ENCODE data around the gene EEF1AKMT2.

The EEF1AKMT2 gene

DNA sequence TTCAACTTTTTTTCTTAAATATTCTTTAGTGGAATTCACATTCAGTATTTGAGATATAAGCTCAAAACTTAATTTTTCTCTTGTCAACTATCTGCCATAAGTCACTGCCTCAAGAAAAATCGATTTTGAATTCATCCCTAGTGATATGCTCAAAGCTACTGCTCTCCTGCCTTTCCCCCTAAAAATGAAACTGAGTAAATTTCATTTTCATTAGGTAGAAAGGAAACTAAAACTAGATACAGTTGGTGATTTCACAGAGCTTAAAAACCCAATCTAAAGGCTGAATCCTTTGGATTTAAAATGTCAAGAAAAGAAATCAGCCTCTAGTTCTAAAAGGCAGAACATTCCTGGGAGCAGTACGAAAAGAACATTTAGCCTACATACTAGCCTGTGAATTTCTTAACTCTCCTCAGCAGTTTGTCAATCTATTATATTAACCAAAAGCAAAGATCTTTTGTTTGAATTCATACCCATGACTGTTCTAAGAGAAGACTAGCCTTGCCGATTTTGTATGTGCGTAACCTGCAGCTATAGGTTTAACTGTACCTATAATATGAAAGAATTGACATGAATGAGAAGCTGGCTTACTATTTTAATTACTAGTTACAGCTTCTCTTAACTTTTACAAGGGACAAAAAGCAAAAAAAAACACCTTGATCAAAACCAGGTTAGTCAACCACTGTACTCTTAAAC, 42.6 kb downstream of the EEF1AKMT2 start:
- no peak for TF ChIP-seq CTCF (IDR thresholded peaks at IDR 0.05)

- no peak for TF ChIP-seq CTCF (IDR thresholded peaks at IDR 0.05)
These were observed 43.5 kb downstream of the EEF1AKMT2 start for GRCh38 chr10:124748166-124748565.

DNA sequence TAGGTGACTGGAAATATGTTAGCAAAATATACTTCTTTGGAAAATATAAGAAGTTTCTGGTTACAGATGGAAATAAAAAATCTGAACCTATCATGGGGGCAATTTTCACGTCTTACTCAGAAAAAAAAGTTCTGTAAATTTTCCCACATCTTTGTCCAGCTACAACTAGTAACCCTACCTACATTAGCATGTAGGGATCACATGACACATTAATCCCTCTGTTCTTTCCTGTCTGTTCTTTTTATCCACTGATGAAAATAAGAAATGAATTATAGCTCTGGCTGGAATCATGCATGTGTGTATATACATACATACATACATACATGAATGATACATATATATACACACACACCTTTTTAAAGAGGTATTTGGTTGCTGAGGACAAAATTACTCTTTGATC, 43.9 kb downstream of the EEF1AKMT2 start:
- no peak for TF ChIP-seq CTCF (IDR thresholded peaks at IDR 0.05)

DNA sequence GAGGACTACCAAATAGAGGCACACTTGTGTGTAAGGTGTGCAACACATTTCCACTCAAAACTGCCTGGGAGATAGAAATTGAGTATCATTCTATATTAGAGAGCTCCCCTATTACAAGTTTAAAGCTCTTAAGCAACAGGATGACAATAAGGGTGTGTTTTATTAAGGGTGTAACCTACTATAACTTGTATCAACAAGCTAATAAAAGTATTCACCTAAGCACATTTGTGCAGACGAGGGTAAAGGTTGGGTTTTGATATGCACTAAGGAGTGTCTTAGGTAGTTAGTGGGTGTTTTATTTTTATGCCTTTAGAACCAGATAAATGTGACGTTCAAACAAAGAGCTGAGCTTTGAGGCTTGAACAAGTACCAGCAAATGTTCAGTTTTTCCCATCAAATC, 44.7 kb downstream of the EEF1AKMT2 start:
- no peak for TF ChIP-seq CTCF (IDR thresholded peaks at IDR 0.05)

GRCh38 chr10:124745673-124746072, 46.0 kb downstream of the EEF1AKMT2 start:
- TF ChIP-seq CTCF (IDR thresholded peaks at IDR 0.05): peak; percentile 39; the same call in 1 of the 2 replicates

DNA sequence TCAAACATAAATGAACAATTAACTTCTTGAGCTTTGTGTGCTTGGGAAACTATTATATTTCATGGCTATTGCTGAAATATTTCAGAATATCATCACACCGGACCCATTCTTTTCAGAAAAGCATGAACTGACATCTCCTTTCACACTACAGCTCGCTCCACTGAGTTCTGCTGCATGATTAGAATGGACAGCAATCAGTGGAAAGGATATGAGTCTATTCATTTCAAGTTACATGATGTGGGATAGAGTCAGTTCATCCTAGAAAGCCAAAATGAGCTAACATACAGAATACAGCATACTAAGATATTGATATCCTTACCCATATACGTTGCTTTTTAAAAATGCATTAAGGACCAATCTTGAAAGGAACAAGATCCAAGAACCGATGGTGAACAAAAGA, 46.4 kb downstream of the EEF1AKMT2 start:
- no peak for TF ChIP-seq CTCF (IDR thresholded peaks at IDR 0.05)

- TF ChIP-seq CTCF (IDR thresholded peaks at IDR 0.05): no peak
These were observed 47.3 kb downstream of the EEF1AKMT2 start, which contains the start of gene FAM53B for GRCh38 chr10:124744102-124745050. FAM53B (minus strand) TSS chr10:124744378; CDS start chr10:124706713, 37,665 bp downstream.

Data from LNCAP (cell line).